H1 (cell line): ENCODE results near the gene NUP133. TPM values are rescaled to one million over a fixed set of nuclear protein-coding genes. Genes with fewer than 3 reads are reported as not detected.

ENCODE experiments used
- CTCF ChIA-PET: fragments of 300-600 bp; sonication (Branson Sonifier 250); formaldehyde crosslinking; loops from one replicate; lab custom pipeline; 2021; ENCODE audit not compliant: partially characterized antibody; lab: Charles Lee
- POLR2A ChIA-PET: fragments of 300-600 bp; sonication (Branson Sonifier 250); formaldehyde crosslinking; loops from one replicate; lab custom pipeline; 2021; ENCODE audit warnings: inconsistent platforms; ENCODE audit not compliant: partially characterized antibody; lab: Charles Lee
- DNase-seq, 2 experiments: peaks; one replicate each; pipeline versions ENCODE4 v3.0.0 to v3.0.0-alpha.2; 2010 to 2022; ENCODE audit warnings: low spot score in 2 of 2, low read depth in 1 of 2, mixed read lengths in 1 of 2
- FAIRE-seq: peaks from 2 replicates; lab custom pipeline; 2011; peaks lifted over from hg19 to GRCh38; lab: Jason Lieb, UNC
- H2AFZ ChIP-seq: 2 replicates; pipeline ENCODE4 v1.8.1; 2012; ENCODE audit warnings: low read length, inconsistent platforms
- H2AK5ac ChIP-seq: 2 replicates; pipeline ENCODE4 v1.6.1; 2013; ENCODE audit warnings: low read depth, low read length
- H2BK120ac ChIP-seq: replicated peaks from 2 replicates; pipeline ENCODE3; 2013; ENCODE audit warnings: low read depth, low read length, inconsistent platforms
- H2BK12ac ChIP-seq: 2 replicates; pipeline ENCODE4 v1.6.1; 2013; ENCODE audit warnings: low read depth, low read length
- H2BK15ac ChIP-seq: 2 replicates; pipeline ENCODE4 v1.6.1; 2013; ENCODE audit warnings: low read length
- H2BK20ac ChIP-seq: 2 replicates; pipeline ENCODE4 v1.6.1; 2013; ENCODE audit warnings: low read length
- H2BK5ac ChIP-seq: 2 replicates; pipeline ENCODE4 v1.6.1; 2013; ENCODE audit warnings: low read depth, low read length
- H3K14ac ChIP-seq: 2 replicates; pipeline ENCODE4 v1.6.1; 2013; ENCODE audit warnings: inconsistent platforms; ENCODE audit not compliant: insufficient read length
- H3K18ac ChIP-seq: 2 replicates; pipeline ENCODE4 v1.6.1; 2013; ENCODE audit warnings: low read length; ENCODE audit errors: extremely low read depth
- H3K23ac ChIP-seq: 2 replicates; pipeline ENCODE4 v1.6.1; 2013; ENCODE audit warnings: inconsistent platforms; ENCODE audit not compliant: insufficient read length
- H3K23me2 ChIP-seq: 2 replicates; pipeline ENCODE4 v1.6.1; 2013; ENCODE audit warnings: low read depth, low read length
- H3K27ac ChIP-seq: 2 replicates; pipeline ENCODE4 v1.6.1; 2011; ENCODE audit warnings: low read depth, low read length, inconsistent platforms
- H3K27me3 ChIP-seq, 4 experiments: replicated peaks in 1 of 4; 1 replicate in 1 of 4; 2 replicates in 3 of 4; pipeline versions ENCODE4 v1.6.1 to v1.8.1; 2011 to 2013; ENCODE audit warnings: low read length in 3 of 4, mild to moderate bottlenecking in 3 of 4, inconsistent platforms in 2 of 4, mixed read lengths in 2 of 4, moderate library complexity in 1 of 4; ENCODE audit not compliant: control insufficient read depth in 3 of 4, insufficient read depth in 3 of 4; ENCODE audit errors: extremely low read depth in 1 of 4
- H3K36me3 ChIP-seq, 4 experiments: 2 replicates each; pipeline versions ENCODE4 v1.6.1 to v1.8.1; 2011 to 2013; ENCODE audit warnings: mild to moderate bottlenecking in 4 of 4, low read length in 3 of 4, moderate library complexity in 2 of 4, control low read depth in 1 of 4, inconsistent platforms in 1 of 4; ENCODE audit not compliant: insufficient read depth in 4 of 4, control insufficient read depth in 2 of 4
- H3K4ac ChIP-seq: replicated peaks from 2 replicates; pipeline ENCODE3; 2013; ENCODE audit warnings: low read length, low read depth, mixed read lengths, inconsistent platforms; ENCODE audit not compliant: insufficient read length
- H3K4me1 ChIP-seq, 4 experiments: replicated peaks in 1 of 4; 1 replicate in 1 of 4; 2 replicates in 3 of 4; pipeline versions ENCODE4 v1.6.1 to v1.8.1; 2011 to 2013; ENCODE audit warnings: low read length in 3 of 4, inconsistent platforms in 2 of 4, mixed read lengths in 1 of 4; ENCODE audit not compliant: insufficient read depth in 4 of 4, control insufficient read depth in 3 of 4
- H3K4me2 ChIP-seq, 2 experiments: 2 replicates each; pipeline versions ENCODE4 v1.6.1 to v1.8.1; 2011 to 2013; ENCODE audit warnings: low read depth in 2 of 2, low read length in 2 of 2, control low read depth in 1 of 2, inconsistent platforms in 1 of 2, mild to moderate bottlenecking in 1 of 2; ENCODE audit not compliant: insufficient read depth in 1 of 2
- H3K4me3 ChIP-seq, 4 experiments: fragments of 200-600, 300-600 bp in 1 of 4; sonication (generic), shearing (Covaris generic), sonication (Bioruptor Twin) in 1 of 4; 2 replicates each; pipeline versions ENCODE4 v1.5.1 to v1.8.1; 2011 to 2016; ENCODE audit warnings: low read length in 4 of 4, low read depth in 3 of 4, control low read depth in 2 of 4, inconsistent platforms in 2 of 4, mild to moderate bottlenecking in 2 of 4, mixed read lengths in 1 of 4, moderate library complexity in 1 of 4; ENCODE audit not compliant: insufficient read depth in 2 of 4; ENCODE audit errors: extremely low read depth in 1 of 4
- H3K56ac ChIP-seq: replicated peaks from 2 replicates; pipeline ENCODE3; 2013; ENCODE audit warnings: low read depth, mild to moderate bottlenecking, mixed read lengths, low read length, inconsistent platforms; ENCODE audit not compliant: insufficient read length
- H3K79me1 ChIP-seq: 2 replicates; pipeline ENCODE4 v1.6.1; 2013; ENCODE audit warnings: low read depth, low read length, control low read depth
- H3K79me2 ChIP-seq, 2 experiments: 2 replicates each; pipeline versions ENCODE4 v1.6.1 to v1.8.1; 2012 to 2013; ENCODE audit warnings: low read length in 2 of 2, mild to moderate bottlenecking in 2 of 2, inconsistent platforms in 1 of 2; ENCODE audit not compliant: insufficient read depth in 2 of 2, control insufficient read depth in 1 of 2
- H3K9ac ChIP-seq, 4 experiments: replicated peaks in 1 of 4; 1 replicate in 1 of 4; 2 replicates in 3 of 4; pipeline versions ENCODE4 v1.6.1 to v1.8.1; 2011 to 2013; ENCODE audit warnings: low read depth in 3 of 4, low read length in 3 of 4, control low read depth in 2 of 4, mild to moderate bottlenecking in 2 of 4, moderate library complexity in 2 of 4, inconsistent platforms in 1 of 4; ENCODE audit errors: extremely low read depth in 1 of 4
- H3K9me3 ChIP-seq, 2 experiments: 2 replicates each; pipeline versions ENCODE4 v1.6.1 to v1.8.1; 2012 to 2013; ENCODE audit warnings: mild to moderate bottlenecking in 2 of 2, moderate library complexity in 2 of 2, control low read depth in 1 of 2, inconsistent platforms in 1 of 2, low read depth in 1 of 2, low read length in 1 of 2, mixed read lengths in 1 of 2; ENCODE audit not compliant: insufficient read depth in 2 of 2
- H4K20me1 ChIP-seq, 2 experiments: replicated peaks in 1 of 2; 2 replicates each; pipeline versions ENCODE3 to v1.8.1; 2011 to 2013; ENCODE audit warnings: inconsistent platforms in 2 of 2, low read length in 2 of 2, mild to moderate bottlenecking in 1 of 2; ENCODE audit not compliant: insufficient read depth in 2 of 2, control insufficient read depth in 1 of 2
- H4K5ac ChIP-seq: 2 replicates; pipeline ENCODE4 v1.6.1; 2013; ENCODE audit warnings: low read length, low read depth, mixed read lengths, inconsistent platforms; ENCODE audit not compliant: insufficient read length
- H4K8ac ChIP-seq: 2 replicates; pipeline ENCODE4 v1.8.0; 2013; ENCODE audit warnings: mild to moderate bottlenecking, moderate library complexity, low read length, inconsistent platforms; ENCODE audit not compliant: insufficient read depth; ENCODE audit errors: extremely low read depth
- H4K91ac ChIP-seq: replicated peaks from 2 replicates; pipeline ENCODE3; 2013; ENCODE audit warnings: low read length, mixed read lengths, inconsistent platforms; ENCODE audit not compliant: insufficient read length
- HDAC6 ChIP-seq: IDR thresholded peaks from one replicate; pipeline ENCODE4 v1.7.1; 2012; ENCODE audit warnings: low read depth, mild to moderate bottlenecking, inconsistent platforms, low read length, moderate library complexity
- WGBS, 2 experiments: shearing (Covaris generic) in 1 of 2; methylation state at CpG; one replicate each; pipeline versions ENCODE4 v1.1.6 to v1.1.7; 2013 to 2015; ENCODE audit warnings: low lambda C conversion rate in 2 of 2, mixed read lengths in 2 of 2, inconsistent platforms in 1 of 2, low coverage in 1 of 2, missing lambda C conversion rate in 1 of 2; ENCODE audit not compliant: insufficient replicate concordance in 2 of 2, insufficient coverage in 1 of 2, insufficient read length in 1 of 2; ENCODE audit errors: extremely low coverage in 1 of 2, missing lambda C conversion rate in 1 of 2; 5-methylcytosine and 5-hydroxymethylcytosine counted together
- polyA plus RNA-seq, 7 experiments: library from polyadenylated mRNA; depleted of rRNA in 3 of 7; stranded (reverse) in 5 of 7; unstranded in 2 of 7; fragments of >200 nt in 5 of 7; fragments of 200-250 nt in 2 of 7; gene quantifications; 1 replicate in 5 of 7; 2 replicates in 1 of 7; 4 replicates in 1 of 7; pipeline versions ENCODE4 v1.2.1 to v1.2.3, GENCODE V29; 2011 to 2013; ENCODE audit warnings: missing spikeins in 2 of 7, mixed read lengths in 2 of 7
- total RNA-seq: library from RNA; stranded (reverse); fragmentation: NEBNext Ultra II Directional; extraction: Animal tissue kit (Norgen Biotek cat#: 25700); gene quantifications from 2 replicates; pipeline ENCODE4 v1.2.1, GENCODE V29; 2021

Gene NUP133
- total and polyA plus RNA-seq, 2 of the 8 experiments (the other 6 are each of a cell fraction or from before 2014, with no cell fraction given) = 20.6 to 72.1 TPM

DNA sequence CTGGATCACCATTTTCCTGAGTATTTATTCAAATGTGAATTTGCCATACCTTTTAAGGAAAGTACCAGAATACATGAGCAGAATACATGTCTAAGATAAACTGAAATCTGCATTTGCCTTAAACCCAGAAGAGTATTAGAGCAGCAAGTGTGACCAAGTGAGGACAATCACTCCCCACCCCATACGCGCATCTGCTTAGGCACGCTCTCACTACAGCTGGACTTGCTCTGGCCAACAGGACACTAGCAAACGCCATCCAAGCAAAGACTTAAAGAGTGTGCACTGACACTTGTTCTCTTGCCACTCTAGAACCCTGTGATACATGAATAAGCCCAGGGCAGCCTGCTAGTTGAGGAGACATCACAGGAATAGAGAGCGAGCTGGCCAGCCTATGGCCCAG is 25.6 kb downstream of the NUP133 start:
- no peak for FAIRE-seq

More for the DNA sequence above, 25.6 kb downstream of the NUP133 start:
- no peaks in the 10 kb centered on the region for H3K23me2 ChIP-seq
- no peak overlapping the region for H3K4ac ChIP-seq
- TF ChIP-seq HDAC6 = no peak
- POLR2A ChIA-PET = interaction anchor here (1.0 to 1.6 kb wide), 4 partner anchors 12 to 47 kb away, joined by 3 to 5 read pairs (median 4); no protein-coding TSS in a partner anchor
- H3K14ac ChIP-seq = no peak overlapping the region
- H3K4me1 ChIP-seq = no peaks in the 10 kb centered on the region
- no peak overlapping the region for H4K91ac ChIP-seq
- CTCF ChIA-PET = interaction anchor here (0.7 to 6.6 kb wide), 33 partner anchors 9 to 818 kb away, joined by 3 to 69 read pairs (median 4); partner anchors contain the start of gene NUP133
- no peaks in the 10 kb centered on the region for H3K9me3 ChIP-seq
- 82% methylated on average over 5 of the region's 5 CpGs; no CpG with 5 or more reads in 1 of the 2 experiments for WGBS, 2 experiments
- no peaks in the 10 kb centered on the region for H3K79me1 ChIP-seq
- H2BK5ac ChIP-seq = no peak overlapping the region
- H3K56ac ChIP-seq = no peak overlapping the region
- no peaks in the 10 kb centered on the region for H4K20me1 ChIP-seq
- no peak overlapping the region for H3K9ac ChIP-seq
- H3K4me2 ChIP-seq = no peak overlapping the region
- H3K4me3 ChIP-seq = no peak overlapping the region
- no peaks in the 10 kb centered on the region for H3K79me2 ChIP-seq
- H2AFZ ChIP-seq = no peak overlapping the region
- no peak overlapping the region for H2AK5ac ChIP-seq
- no peak overlapping the region for H3K27ac ChIP-seq
- no peak overlapping the region for H2BK120ac ChIP-seq
- no peaks in the 10 kb centered on the region for H3K27me3 ChIP-seq
- H3K36me3 ChIP-seq = peaks cover 3 to 59% (median 30%) of the 10 kb centered on the region in 4 experiments
- H4K5ac ChIP-seq = no peak overlapping the region
- no peak overlapping the region for H2BK15ac ChIP-seq
- no peak for DNase-seq
- H4K8ac ChIP-seq = no peak overlapping the region
- H2BK20ac ChIP-seq = no peak overlapping the region
- H3K23ac ChIP-seq = no peak overlapping the region
- no peak overlapping the region for H2BK12ac ChIP-seq
- no peak overlapping the region for H3K18ac ChIP-seq
